HepG2 (cell line): ENCODE data around the gene PKP3. TPM values are rescaled to one million over a fixed set of nuclear protein-coding genes. Genes with fewer than 3 reads are reported as not detected.

Experiments
- FLYWCH1 ChIP-seq: sonication (generic); formaldehyde crosslinking; IDR thresholded peaks from 2 replicates; pipeline ENCODE4 v1.8.1; 2023; ENCODE audit warnings: mild to moderate bottlenecking, missing genetic modification reagents
- GZF1 ChIP-seq: sonication (generic); formaldehyde crosslinking; IDR thresholded peaks from 2 replicates; pipeline ENCODE4 v1.5.1; 2020; ENCODE audit warnings: mild to moderate bottlenecking, missing genetic modification reagents
- JDP2 ChIP-seq: sonication (generic); formaldehyde crosslinking; IDR thresholded peaks from 2 replicates; pipeline ENCODE4 v1.8.1; 2022; ENCODE audit warnings: missing genetic modification reagents, borderline replicate concordance
- KDM5A ChIP-seq: fragments of 200-600 bp; sonication (generic); IDR thresholded peaks from 2 replicates; pipeline ENCODE4 v1.7.0; 2018; ENCODE audit warnings: antibody characterized with exemption, mild to moderate bottlenecking, low read length, borderline replicate concordance
- KLF15 ChIP-seq: sonication (generic); formaldehyde crosslinking; IDR thresholded peaks from 2 replicates; pipeline ENCODE4 v1.8.1; 2023; ENCODE audit warnings: borderline replicate concordance, mild to moderate bottlenecking, inconsistent platforms, missing genetic modification reagents, mixed read lengths
- MAFG ChIP-seq: sonication (generic); formaldehyde crosslinking; IDR thresholded peaks from 2 replicates; pipeline ENCODE4 v1.5.1; 2020; ENCODE audit warnings: mild to moderate bottlenecking, missing genetic modification reagents
- MATR3 ChIP-seq: sonication (generic); formaldehyde crosslinking; IDR thresholded peaks from 2 replicates; pipeline ENCODE4 v1.4.0; 2020; ENCODE audit warnings: missing genetic modification reagents
- MED1 ChIP-seq: sonication (generic); formaldehyde crosslinking; IDR thresholded peaks from 2 replicates; pipeline ENCODE4 v1.4.0; 2020; ENCODE audit warnings: missing genetic modification reagents
- SMAD3 ChIP-seq: sonication (generic); formaldehyde crosslinking; IDR thresholded peaks from 2 replicates; pipeline ENCODE4 v1.4.0; 2020; ENCODE audit warnings: missing genetic modification reagents
- ZFP91 ChIP-seq: sonication (generic); formaldehyde crosslinking; IDR thresholded peaks from 2 replicates; pipeline ENCODE4 v1.9.0; 2022; ENCODE audit warnings: missing genetic modification reagents, mild to moderate bottlenecking, borderline replicate concordance
- ZNF225 ChIP-seq: sonication (generic); formaldehyde crosslinking; IDR thresholded peaks from 2 replicates; pipeline ENCODE4 v1.4.0; 2020; ENCODE audit warnings: mild to moderate bottlenecking, missing genetic modification reagents
- ZNF3 ChIP-seq: IDR thresholded peaks from 2 replicates; pipeline ENCODE4 v1.7.0; 2017; ENCODE audit warnings: inconsistent platforms
- ZSCAN25 ChIP-seq: sonication (generic); formaldehyde crosslinking; IDR thresholded peaks from 2 replicates; pipeline ENCODE4 v1.8.0; 2022; ENCODE audit warnings: mild to moderate bottlenecking, missing genetic modification reagents
- polyA plus RNA-seq, 8 experiments: library from polyadenylated mRNA; depleted of rRNA in 3 of 8; stranded (reverse) in 7 of 8; unstranded in 1 of 8; fragments of >200 nt; fragmentation: Illumina TruSeq in 4 of 8; extraction: Trizol in 4 of 8; gene quantifications; 2 replicates each; pipeline versions ENCODE4 v1.2.1 to v1.2.3, GENCODE V29; 2011 to 2016; ENCODE audit warnings: low read depth in 4 of 8, missing spikeins in 1 of 8, mixed read lengths in 1 of 8; ENCODE audit not compliant: insufficient read depth in 1 of 8
- total RNA-seq, 5 experiments: library from RNA; depleted of rRNA; stranded (reverse); fragments of >200 nt; fragmentation: Illumina TruSeq; extraction: Trizol; gene quantifications; 2 replicates each; pipeline ENCODE4 v1.2.3, GENCODE V29; 2016; ENCODE audit warnings: low read depth in 1 of 5
- TF ChIP-seq, protein P1 (sequence below): sonication (generic); formaldehyde crosslinking; conservative IDR thresholded peaks from 2 replicates; pipeline ENCODE4 v1.4.0; 2020; ENCODE audit warnings: missing genetic modification reagents
- TF ChIP-seq, protein P2 (sequence below): IDR thresholded peaks from 2 replicates; pipeline ENCODE4 v1.6.1; 2012; ENCODE audit warnings: inconsistent platforms
- TF ChIP-seq, protein P3 (sequence below): sonication (generic); formaldehyde crosslinking; IDR thresholded peaks from 2 replicates; pipeline ENCODE4 v1.5.1; 2020; ENCODE audit warnings: missing genetic modification reagents, mild to moderate bottlenecking, borderline replicate concordance
- TF ChIP-seq, protein P4 (sequence below): sonication (generic); formaldehyde crosslinking; IDR thresholded peaks from 2 replicates; pipeline ENCODE4 v1.4.0; 2020; ENCODE audit warnings: mild to moderate bottlenecking, low read depth, missing genetic modification reagents

PKP3 gene
- total and polyA plus RNA-seq, 2 of the 13 experiments (the other 11 are each of a cell fraction or from before 2014, with no cell fraction given), result 18.0 to 28.7 TPM

DNA sequence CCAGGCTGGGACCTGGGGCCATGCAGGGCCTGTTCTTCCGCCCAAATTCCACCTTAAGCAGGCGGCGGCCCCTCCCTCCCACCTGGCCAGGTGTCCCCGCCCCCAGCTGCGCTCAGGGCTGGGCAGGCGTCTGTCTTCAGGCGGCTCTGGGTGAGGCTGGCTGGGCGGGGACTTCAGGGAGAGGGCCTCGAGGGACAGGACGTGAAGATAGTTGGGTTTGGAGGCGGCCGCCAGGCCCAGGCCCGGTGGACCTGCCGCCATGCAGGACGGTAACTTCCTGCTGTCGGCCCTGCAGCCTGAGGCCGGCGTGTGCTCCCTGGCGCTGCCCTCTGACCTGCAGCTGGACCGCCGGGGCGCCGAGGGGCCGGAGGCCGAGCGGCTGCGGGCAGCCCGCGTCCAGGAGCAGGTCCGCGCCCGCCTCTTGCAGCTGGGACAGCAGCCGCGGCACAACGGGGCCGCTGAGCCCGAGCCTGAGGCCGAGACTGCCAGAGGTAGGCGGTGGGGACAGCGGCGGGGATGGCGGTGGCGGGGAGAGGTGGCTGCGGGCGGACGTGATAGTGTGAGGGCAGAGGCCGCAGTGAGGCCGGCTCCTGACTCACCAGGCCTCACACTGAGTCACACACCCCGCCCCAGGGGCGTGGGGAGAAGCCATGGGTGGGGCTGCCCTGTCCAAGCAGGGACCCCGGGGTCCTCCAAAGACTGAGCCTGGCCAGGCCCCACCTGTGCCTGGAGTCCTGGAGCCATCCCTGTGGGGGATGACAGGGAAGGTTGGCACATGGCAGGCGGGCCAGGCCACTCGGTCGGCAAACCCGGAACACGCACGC is at the start of gene PKP3 (continued):
- TF ChIP-seq, protein P1, sequence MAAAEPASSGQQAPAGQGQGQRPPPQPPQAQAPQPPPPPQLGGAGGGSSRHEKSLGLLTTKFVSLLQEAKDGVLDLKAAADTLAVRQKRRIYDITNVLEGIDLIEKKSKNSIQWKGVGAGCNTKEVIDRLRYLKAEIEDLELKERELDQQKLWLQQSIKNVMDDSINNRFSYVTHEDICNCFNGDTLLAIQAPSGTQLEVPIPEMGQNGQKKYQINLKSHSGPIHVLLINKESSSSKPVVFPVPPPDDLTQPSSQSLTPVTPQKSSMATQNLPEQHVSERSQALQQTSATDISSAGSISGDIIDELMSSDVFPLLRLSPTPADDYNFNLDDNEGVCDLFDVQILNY (CRISPR knock-in tag), result 0 out of 2 replicates have a peak, but pooled peaks have one; percentile 33
- no peak for TF ChIP-seq FLYWCH1 (CRISPR knock-in tag)
- no peak for TF ChIP-seq ZNF3
- TF ChIP-seq MAFG (CRISPR knock-in tag), result no peak
- TF ChIP-seq, protein P2, sequence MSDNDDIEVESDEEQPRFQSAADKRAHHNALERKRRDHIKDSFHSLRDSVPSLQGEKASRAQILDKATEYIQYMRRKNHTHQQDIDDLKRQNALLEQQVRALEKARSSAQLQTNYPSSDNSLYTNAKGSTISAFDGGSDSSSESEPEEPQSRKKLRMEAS, result peak; percentile 79
- no peak for TF ChIP-seq GZF1 (CRISPR knock-in tag)
- TF ChIP-seq, protein P3, sequence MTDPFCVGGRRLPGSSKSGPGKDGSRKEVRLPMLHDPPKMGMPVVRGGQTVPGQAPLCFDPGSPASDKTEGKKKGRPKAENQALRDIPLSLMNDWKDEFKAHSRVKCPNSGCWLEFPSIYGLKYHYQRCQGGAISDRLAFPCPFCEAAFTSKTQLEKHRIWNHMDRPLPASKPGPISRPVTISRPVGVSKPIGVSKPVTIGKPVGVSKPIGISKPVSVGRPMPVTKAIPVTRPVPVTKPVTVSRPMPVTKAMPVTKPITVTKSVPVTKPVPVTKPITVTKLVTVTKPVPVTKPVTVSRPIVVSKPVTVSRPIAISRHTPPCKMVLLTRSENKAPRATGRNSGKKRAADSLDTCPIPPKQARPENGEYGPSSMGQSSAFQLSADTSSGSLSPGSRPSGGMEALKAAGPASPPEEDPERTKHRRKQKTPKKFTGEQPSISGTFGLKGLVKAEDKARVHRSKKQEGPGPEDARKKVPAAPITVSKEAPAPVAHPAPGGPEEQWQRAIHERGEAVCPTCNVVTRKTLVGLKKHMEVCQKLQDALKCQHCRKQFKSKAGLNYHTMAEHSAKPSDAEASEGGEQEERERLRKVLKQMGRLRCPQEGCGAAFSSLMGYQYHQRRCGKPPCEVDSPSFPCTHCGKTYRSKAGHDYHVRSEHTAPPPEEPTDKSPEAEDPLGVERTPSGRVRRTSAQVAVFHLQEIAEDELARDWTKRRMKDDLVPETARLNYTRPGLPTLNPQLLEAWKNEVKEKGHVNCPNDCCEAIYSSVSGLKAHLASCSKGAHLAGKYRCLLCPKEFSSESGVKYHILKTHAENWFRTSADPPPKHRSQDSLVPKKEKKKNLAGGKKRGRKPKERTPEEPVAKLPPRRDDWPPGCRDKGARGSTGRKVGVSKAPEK (CRISPR knock-in tag), result no peak
- TF ChIP-seq ZSCAN25 (CRISPR knock-in tag), result no peak
- TF ChIP-seq ZNF225 (CRISPR knock-in tag), result no peak
- no peak; the same call in 1 of the 2 replicates for TF ChIP-seq ZFP91 (CRISPR knock-in tag)
- TF ChIP-seq JDP2 (CRISPR knock-in tag), result no peak
- no peak for TF ChIP-seq KDM5A
- TF ChIP-seq MATR3 (CRISPR knock-in tag), result no peak
- TF ChIP-seq, protein P4, sequence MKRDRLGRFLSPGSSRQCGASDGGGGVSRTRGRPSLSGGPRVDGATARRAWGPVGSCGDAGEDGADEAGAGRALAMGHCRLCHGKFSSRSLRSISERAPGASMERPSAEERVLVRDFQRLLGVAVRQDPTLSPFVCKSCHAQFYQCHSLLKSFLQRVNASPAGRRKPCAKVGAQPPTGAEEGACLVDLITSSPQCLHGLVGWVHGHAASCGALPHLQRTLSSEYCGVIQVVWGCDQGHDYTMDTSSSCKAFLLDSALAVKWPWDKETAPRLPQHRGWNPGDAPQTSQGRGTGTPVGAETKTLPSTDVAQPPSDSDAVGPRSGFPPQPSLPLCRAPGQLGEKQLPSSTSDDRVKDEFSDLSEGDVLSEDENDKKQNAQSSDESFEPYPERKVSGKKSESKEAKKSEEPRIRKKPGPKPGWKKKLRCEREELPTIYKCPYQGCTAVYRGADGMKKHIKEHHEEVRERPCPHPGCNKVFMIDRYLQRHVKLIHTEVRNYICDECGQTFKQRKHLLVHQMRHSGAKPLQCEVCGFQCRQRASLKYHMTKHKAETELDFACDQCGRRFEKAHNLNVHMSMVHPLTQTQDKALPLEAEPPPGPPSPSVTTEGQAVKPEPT (CRISPR knock-in tag), result peak; percentile 99
- TF ChIP-seq MED1, result peak; percentile 44; the same call in 1 of the 2 replicates
- TF ChIP-seq SMAD3 (CRISPR knock-in tag), result no peak
- TF ChIP-seq KLF15 (CRISPR knock-in tag), result no peak
